Measurements from ENCODE around the gene ANTXR1. TPM values are rescaled to one million over a fixed set of nuclear protein-coding genes. Genes with fewer than 3 reads are reported as not detected.

The ANTXR1 gene
- total and polyA plus RNA-seq, 2 donors (not counting 3 experiments of a cell fraction or from before 2014, with no cell fraction given), result 4.2 to 17.3 TPM

DNA sequence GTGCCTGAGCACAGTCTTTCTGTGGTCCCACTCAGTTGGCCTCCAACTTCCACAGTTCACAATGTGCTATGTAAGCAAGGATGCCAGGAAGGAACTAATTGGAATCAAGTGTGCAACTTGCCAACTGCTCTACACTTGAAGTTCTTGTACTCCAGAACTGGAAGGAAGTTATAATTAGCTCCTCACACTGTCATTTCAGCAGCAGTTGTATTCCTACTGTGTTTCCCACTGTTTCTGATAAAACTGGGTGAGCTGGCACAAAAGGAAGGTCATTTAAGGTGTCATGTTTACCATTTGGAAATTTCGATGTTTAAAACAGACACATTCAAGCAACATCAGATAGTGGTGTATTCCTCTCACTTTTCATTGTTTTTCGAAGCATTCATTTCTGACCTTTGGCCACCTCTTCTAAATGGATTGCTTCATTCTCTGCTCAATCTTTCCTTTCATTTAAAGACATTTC lies 84.2 kb downstream of the ANTXR1 start:
- dilution Hi-C loops (cut with MboI; ENCODE audit: extremely low pct_ligation_motif_present, low sequenced_read_pairs), result no loop called here
- H3K79me2 ChIP-seq (ENCODE audit: control insufficient read depth, insufficient read depth, low read length), result no peaks in the 10 kb centered on the region
- POLR2A ChIA-PET, result no interaction called here
- H3K9me3 ChIP-seq (replicated peaks; ENCODE audit: control insufficient read depth, insufficient read depth, low read length), result no peaks in the 10 kb centered on the region
- intact Hi-C loops (cut with micrococcal nuclease), result no loop called here
- no peak overlapping the region for H3K4me2 ChIP-seq (ENCODE audit: insufficient read depth, low read length)
- no peak overlapping the region for H3K9ac ChIP-seq (replicated peaks; ENCODE audit: extremely low read depth, insufficient read depth, low read length)
- CTCF ChIA-PET, result interaction anchor here (1.3 to 1.4 kb wide), 2 partner anchors 15 to 202 kb away, joined by 3 to 4 read pairs; no protein-coding TSS in a partner anchor
- peak; percentile 53 for TF ChIP-seq GATA2 (IDR thresholded peaks at IDR 0.05; ENCODE audit: insufficient read depth, insufficient read length, low read depth, low read length)
- TF ChIP-seq, protein P1, sequence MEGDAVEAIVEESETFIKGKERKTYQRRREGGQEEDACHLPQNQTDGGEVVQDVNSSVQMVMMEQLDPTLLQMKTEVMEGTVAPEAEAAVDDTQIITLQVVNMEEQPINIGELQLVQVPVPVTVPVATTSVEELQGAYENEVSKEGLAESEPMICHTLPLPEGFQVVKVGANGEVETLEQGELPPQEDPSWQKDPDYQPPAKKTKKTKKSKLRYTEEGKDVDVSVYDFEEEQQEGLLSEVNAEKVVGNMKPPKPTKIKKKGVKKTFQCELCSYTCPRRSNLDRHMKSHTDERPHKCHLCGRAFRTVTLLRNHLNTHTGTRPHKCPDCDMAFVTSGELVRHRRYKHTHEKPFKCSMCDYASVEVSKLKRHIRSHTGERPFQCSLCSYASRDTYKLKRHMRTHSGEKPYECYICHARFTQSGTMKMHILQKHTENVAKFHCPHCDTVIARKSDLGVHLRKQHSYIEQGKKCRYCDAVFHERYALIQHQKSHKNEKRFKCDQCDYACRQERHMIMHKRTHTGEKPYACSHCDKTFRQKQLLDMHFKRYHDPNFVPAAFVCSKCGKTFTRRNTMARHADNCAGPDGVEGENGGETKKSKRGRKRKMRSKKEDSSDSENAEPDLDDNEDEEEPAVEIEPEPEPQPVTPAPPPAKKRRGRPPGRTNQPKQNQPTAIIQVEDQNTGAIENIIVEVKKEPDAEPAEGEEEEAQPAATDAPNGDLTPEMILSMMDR (IDR thresholded peaks at IDR 0.05; ENCODE audit: extremely low read depth in 1 of 2, insufficient read depth in 1 of 2, low read depth in 1 of 2, low read length in 2 of 2), result no peak
- no peaks in the 10 kb centered on the region for H3K9me1 ChIP-seq (replicated peaks; ENCODE audit: control insufficient read depth, extremely low read depth, insufficient read depth, low read length)
- BruUV-seq (replicated peaks), result no TSS peak
- no peaks in the 10 kb centered on the region for H4K20me1 ChIP-seq (replicated peaks; ENCODE audit: control insufficient read depth, extremely low read depth, insufficient read depth, low read length)
- FAIRE-seq (peak; percentile 74), DNase-seq (ENCODE audit: low read depth, low spot score) (peak; percentile 61)
- peaks cover 9% of the 10 kb centered on the region for H3K4me1 ChIP-seq (ENCODE audit: control insufficient read depth, extremely low read depth, insufficient read depth, low read length)
- H3K36me3 ChIP-seq (ENCODE audit: control insufficient read depth in 2 of 2, extremely low read depth in 1 of 2, insufficient read depth in 2 of 2, low read length in 2 of 2), result no peaks in the 10 kb centered on the region
- no peak overlapping the region for H2AFZ ChIP-seq (ENCODE audit: low read depth, low read length)
- H3K27me3 ChIP-seq (ENCODE audit: control insufficient read depth in 2 of 2, insufficient read depth in 2 of 2, low read length in 2 of 2), result no peaks in the 10 kb centered on the region
- H3K27ac ChIP-seq (ENCODE audit: insufficient read depth, low read depth, low read length), result no peak overlapping the region
- no peak overlapping the region for H3K4me3 ChIP-seq (replicated peaks in 1 of 3; ENCODE audit: insufficient read depth in 1 of 3, low read depth in 1 of 3, low read length in 3 of 3)

DNA sequence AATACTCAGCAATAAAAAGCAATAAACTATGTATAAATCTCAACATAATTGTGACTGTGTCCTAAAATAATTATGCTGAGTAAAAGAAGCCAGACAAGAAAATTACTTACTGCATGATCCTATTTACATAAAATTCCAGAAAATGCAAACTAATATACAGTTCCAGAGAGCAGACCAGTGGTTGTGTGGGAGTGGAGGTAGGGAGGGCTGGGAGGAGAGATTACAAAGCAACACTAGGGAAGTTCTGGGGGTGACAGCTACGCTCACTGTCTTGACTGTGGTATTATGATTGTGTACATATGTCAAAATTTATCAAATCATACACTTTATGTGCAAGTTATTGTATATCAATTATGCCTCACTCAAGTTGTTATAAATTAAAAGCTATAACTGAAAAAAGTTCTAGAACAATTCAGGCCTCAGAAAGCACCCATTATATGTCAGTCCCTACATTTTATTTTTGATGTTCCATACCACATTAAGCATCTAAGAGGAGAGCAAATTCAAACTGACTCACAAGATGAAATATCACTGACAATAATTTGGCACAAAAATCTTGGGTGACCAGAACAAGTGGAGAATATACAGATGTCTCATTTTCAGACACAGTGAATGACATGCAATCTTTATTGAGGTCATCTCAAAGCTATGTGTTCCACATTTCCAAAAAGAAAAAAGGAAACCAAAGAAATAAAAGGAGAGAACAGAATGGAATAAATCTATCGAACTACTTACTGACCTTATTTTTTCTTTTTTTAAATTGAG lies 85.1 kb downstream of the ANTXR1 start:
- Histone ChIP-seq H3K27ac (ENCODE audit: insufficient read depth, low read depth, low read length) (no peak overlapping the region), H3K36me3 (ENCODE audit: control insufficient read depth in 2 of 2, extremely low read depth in 1 of 2, insufficient read depth in 2 of 2, low read length in 2 of 2) (no peaks in the 10 kb centered on the region), H3K9me1 (replicated peaks; ENCODE audit: control insufficient read depth, extremely low read depth, insufficient read depth, low read length) (no peaks in the 10 kb centered on the region), H3K79me2 (ENCODE audit: control insufficient read depth, insufficient read depth, low read length) (no peaks in the 10 kb centered on the region), H3K9ac (replicated peaks; ENCODE audit: extremely low read depth, insufficient read depth, low read length) (no peak overlapping the region), H3K4me1 (ENCODE audit: control insufficient read depth, extremely low read depth, insufficient read depth, low read length) (peaks cover 9% of the 10 kb centered on the region), H2AFZ (ENCODE audit: low read depth, low read length) (no peak overlapping the region), H3K27me3 (ENCODE audit: control insufficient read depth in 2 of 2, insufficient read depth in 2 of 2, low read length in 2 of 2) (no peaks in the 10 kb centered on the region), H3K9me3 (replicated peaks; ENCODE audit: control insufficient read depth, insufficient read depth, low read length) (no peaks in the 10 kb centered on the region), H3K4me2 (ENCODE audit: insufficient read depth, low read length) (no peak overlapping the region), H4K20me1 (replicated peaks; ENCODE audit: control insufficient read depth, extremely low read depth, insufficient read depth, low read length) (no peaks in the 10 kb centered on the region), H3K4me3 (replicated peaks in 1 of 3; ENCODE audit: insufficient read depth in 1 of 3, low read depth in 1 of 3, low read length in 3 of 3) (no peak overlapping the region)
- POLR2A ChIA-PET, result no interaction called here
- TF ChIP-seq POLR2A (IDR thresholded peaks at IDR 0.05; ENCODE audit: low read depth, low read length), result no peak
- TF ChIP-seq, protein P1 (IDR thresholded peaks at IDR 0.05; ENCODE audit: extremely low read depth in 1 of 2, insufficient read depth in 1 of 2, low read depth in 1 of 2, low read length in 2 of 2), result no peak
- dilution Hi-C loops (cut with MboI; ENCODE audit: extremely low pct_ligation_motif_present, low sequenced_read_pairs) (no loop called here), intact Hi-C loops (cut with micrococcal nuclease) (no loop called here)
- BruUV-seq (replicated peaks), result no TSS peak
- FAIRE-seq (no peak), DNase-seq (ENCODE audit: low read depth, low spot score) (no peak)
- CTCF ChIA-PET, result interaction anchor here (0.7 to 1.4 kb wide), 5 partner anchors 11 to 201 kb away, joined by 3 to 4 read pairs (median 3); no protein-coding TSS in a partner anchor
